Trophoblast cell (in vitro differentiated cells and primary cell): ENCODE data around the gene PEA15.

Source experiments
- DNase-seq, 2 donors: peaks; one replicate each; pipeline ENCODE4 v3.0.0-alpha.2; 2016
- H2AFZ ChIP-seq: 2 replicates; pipeline ENCODE4 v1.6.1; 2013; ENCODE audit warnings: low read length, moderate library complexity, mild to moderate bottlenecking; ENCODE audit not compliant: insufficient read depth, poor library complexity
- H2AK5ac ChIP-seq: 2 replicates; pipeline ENCODE4 v1.6.1; 2013; ENCODE audit warnings: mild to moderate bottlenecking, low read length
- H2BK120ac ChIP-seq: 2 replicates; pipeline ENCODE4 v1.6.1; 2013; ENCODE audit warnings: low read length, mild to moderate bottlenecking, moderate library complexity; ENCODE audit not compliant: insufficient read depth, poor library complexity
- H2BK12ac ChIP-seq: 2 replicates; pipeline ENCODE4 v1.6.1; 2013; ENCODE audit warnings: mild to moderate bottlenecking, low read length, moderate library complexity
- H2BK5ac ChIP-seq: 2 replicates; pipeline ENCODE4 v1.6.1; 2013; ENCODE audit warnings: low read length, low read depth, moderate library complexity, mild to moderate bottlenecking; ENCODE audit not compliant: poor library complexity
- H3K14ac ChIP-seq: 2 replicates; pipeline ENCODE4 v1.6.1; 2013; ENCODE audit warnings: mild to moderate bottlenecking, low read length
- H3K18ac ChIP-seq: 2 replicates; pipeline ENCODE4 v1.6.1; 2013; ENCODE audit warnings: mild to moderate bottlenecking, low read length
- H3K23ac ChIP-seq: 2 replicates; pipeline ENCODE4 v1.6.1; 2013; ENCODE audit warnings: low read length
- H3K27ac ChIP-seq: 2 replicates; pipeline ENCODE4 v1.5.1; 2013; ENCODE audit warnings: low read depth, mild to moderate bottlenecking, inconsistent platforms, low read length, moderate library complexity
- H3K27me3 ChIP-seq: 2 replicates; pipeline ENCODE4 v1.6.1; 2013; ENCODE audit warnings: inconsistent platforms, mild to moderate bottlenecking, low read length, moderate library complexity; ENCODE audit not compliant: insufficient read depth
- H3K36me3 ChIP-seq, 2 experiments: 1 replicate in 1 of 2; 2 replicates in 1 of 2; pipeline ENCODE4 v1.6.1; 2013; ENCODE audit warnings: low read length in 2 of 2, mild to moderate bottlenecking in 2 of 2, moderate library complexity in 1 of 2; ENCODE audit not compliant: insufficient read depth in 2 of 2, control insufficient read depth in 1 of 2
- H3K4ac ChIP-seq: 2 replicates; pipeline ENCODE4 v1.6.1; 2013; ENCODE audit warnings: low read depth, mild to moderate bottlenecking, low read length, moderate library complexity
- H3K4me1 ChIP-seq, 2 experiments: 1 replicate in 1 of 2; 2 replicates in 1 of 2; pipeline ENCODE4 v1.6.1; 2013; ENCODE audit warnings: low read length in 2 of 2, mild to moderate bottlenecking in 2 of 2, moderate library complexity in 1 of 2; ENCODE audit not compliant: insufficient read depth in 2 of 2, control insufficient read depth in 1 of 2
- H3K4me2 ChIP-seq: 2 replicates; pipeline ENCODE4 v1.6.1; 2013; ENCODE audit warnings: inconsistent platforms, mild to moderate bottlenecking, low read length, moderate library complexity
- H3K4me3 ChIP-seq: 2 replicates; pipeline ENCODE4 v1.5.1; 2013; ENCODE audit warnings: mild to moderate bottlenecking, low read depth, low read length, inconsistent platforms
- H3K79me1 ChIP-seq: one replicate; pipeline ENCODE4 v1.6.1; 2013; ENCODE audit warnings: low read length
- H3K79me2 ChIP-seq: 2 replicates; pipeline ENCODE4 v1.6.1; 2013; ENCODE audit warnings: low read length, mild to moderate bottlenecking; ENCODE audit not compliant: control insufficient read depth, insufficient read depth, poor library complexity
- H3K9ac ChIP-seq: 2 replicates; pipeline ENCODE4 v1.6.1; 2013; ENCODE audit warnings: mild to moderate bottlenecking, low read length
- H3K9me3 ChIP-seq: 2 replicates; pipeline ENCODE4 v1.6.1; 2013; ENCODE audit warnings: low read depth, mild to moderate bottlenecking, control low read depth, inconsistent platforms, low read length; ENCODE audit not compliant: insufficient read depth
- H4K12ac ChIP-seq: 2 replicates; pipeline ENCODE4 v1.6.1; 2013; ENCODE audit warnings: low read depth, mild to moderate bottlenecking, low read length, moderate library complexity
- H4K8ac ChIP-seq: 2 replicates; pipeline ENCODE4 v1.6.1; 2013; ENCODE audit warnings: low read depth, mild to moderate bottlenecking, low read length, moderate library complexity
- H4K91ac ChIP-seq: one replicate; pipeline ENCODE4 v1.6.1; 2013; ENCODE audit warnings: low read depth, mild to moderate bottlenecking, low read length, moderate library complexity
- WGBS: extraction: QIAGEN DNeasy Blood & Tissue Kit; methylation state at CpG from one replicate; pipeline ENCODE4 v1.1.7; 2013; ENCODE audit warnings: missing lambda C conversion rate; ENCODE audit not compliant: insufficient read length, insufficient coverage; ENCODE audit errors: extremely low coverage; 5-methylcytosine and 5-hydroxymethylcytosine counted together

PEA15 gene

GRCh38 chr1:160158534-160158933 is 46.6 kb upstream of the PEA15 start:
- H3K79me2 ChIP-seq = no peaks in the 10 kb centered on the region
- H3K27me3 ChIP-seq = no peaks in the 10 kb centered on the region
- WGBS = no CpG with 5 or more reads among the region's 4 CpGs

DNA sequence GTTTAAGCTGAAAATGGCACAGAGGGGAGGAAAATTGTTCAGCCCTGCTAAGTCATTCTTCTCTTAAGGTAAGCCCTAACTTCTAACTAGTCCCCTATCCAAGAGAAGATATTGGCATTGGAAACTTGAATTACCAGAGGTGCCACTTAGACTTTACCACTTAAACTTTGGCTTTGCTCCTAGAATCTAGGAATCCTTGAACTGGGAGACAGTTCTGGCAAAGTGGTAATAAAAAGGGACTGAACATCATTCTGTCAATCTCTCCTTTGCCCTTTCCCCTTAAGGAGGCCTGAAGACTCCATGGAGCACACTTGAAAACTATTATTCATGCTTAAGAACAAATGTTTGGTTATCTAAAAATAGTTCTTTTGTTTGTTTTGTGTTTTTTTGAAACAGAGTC is 45.3 kb upstream of the PEA15 start:
- Histone ChIP-seq H2AK5ac (no peak overlapping the region), H3K9ac (no peak overlapping the region), H3K18ac (no peak overlapping the region), H2BK120ac (no peak overlapping the region), H4K8ac (no peak overlapping the region), H3K4ac (no peak overlapping the region), H3K79me1 (no peaks in the 10 kb centered on the region), H3K4me3 (no peak overlapping the region), H3K23ac (no peak overlapping the region), H2BK5ac (no peak overlapping the region), H2BK12ac (no peak overlapping the region), H4K91ac (no peak overlapping the region), H3K27me3 (no peaks in the 10 kb centered on the region), H3K14ac (no peak overlapping the region), H3K36me3 (no peaks in the 10 kb centered on the region), H3K79me2 (no peaks in the 10 kb centered on the region), H2AFZ (no peak overlapping the region), H4K12ac (no peak overlapping the region), H3K27ac (no peak overlapping the region), H3K9me3 (no peaks in the 10 kb centered on the region), H3K4me1 (no peaks in the 10 kb centered on the region), H3K4me2 (no peak overlapping the region)
- no peak for DNase-seq

More at GRCh38 chr1:160158534-160158933, 46.6 kb upstream of the PEA15 start:
- Histone ChIP-seq H3K4me3 (no peak overlapping the region), H2BK120ac (no peak overlapping the region), H3K4me1 (no peaks in the 10 kb centered on the region), H2AFZ (no peak overlapping the region), H3K79me1 (no peaks in the 10 kb centered on the region), H2BK5ac (no peak overlapping the region), H3K36me3 (no peaks in the 10 kb centered on the region), H4K8ac (no peak overlapping the region), H2BK12ac (no peak overlapping the region), H3K14ac (no peak overlapping the region), H2AK5ac (no peak overlapping the region), H4K91ac (no peak overlapping the region), H3K9me3 (no peaks in the 10 kb centered on the region), H3K4ac (no peak overlapping the region), H4K12ac (no peak overlapping the region), H3K23ac (no peak overlapping the region), H3K4me2 (no peak overlapping the region), H3K18ac (no peak overlapping the region), H3K27ac (no peak overlapping the region), H3K9ac (no peak overlapping the region)
- no peak for DNase-seq

DNA sequence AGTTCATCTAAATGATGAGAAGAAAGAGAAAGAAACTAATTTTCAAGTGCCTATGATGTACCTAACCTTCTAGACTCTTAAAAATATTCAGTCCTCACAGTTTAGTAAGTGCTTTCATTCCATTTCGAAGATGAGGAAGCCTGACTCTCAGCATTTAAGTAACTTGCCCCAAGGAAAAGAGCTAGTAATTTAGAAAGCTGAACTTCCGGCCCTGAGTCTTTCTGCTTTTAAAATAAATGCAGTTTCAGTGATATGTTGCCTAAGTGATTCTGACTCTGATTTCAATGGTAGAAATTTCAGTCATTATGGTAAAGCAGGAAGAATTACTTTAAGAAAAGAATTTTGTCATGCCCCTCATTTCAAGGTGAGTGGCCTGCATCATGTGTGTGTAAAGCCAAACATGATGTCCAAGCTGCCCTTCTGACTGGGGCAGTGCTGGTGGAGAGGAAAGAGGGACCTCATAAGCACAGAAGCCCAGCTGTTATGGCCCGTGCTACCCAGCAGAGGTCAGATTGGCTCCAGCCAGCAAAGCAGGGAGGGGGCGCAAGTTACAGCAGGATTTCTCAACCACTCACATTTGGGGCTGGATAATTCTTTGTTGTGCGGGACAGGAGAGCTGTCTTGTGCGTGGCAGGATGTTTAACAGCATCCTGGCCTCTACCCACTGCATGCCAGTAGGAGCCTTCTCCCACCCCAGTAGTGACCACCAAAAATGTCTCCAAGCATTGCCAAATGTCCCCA is 43.0 kb upstream of the PEA15 start:
- H3K27me3 ChIP-seq = no peaks in the 10 kb centered on the region
- H3K4me2 ChIP-seq = no peak overlapping the region
- no peak overlapping the region for H3K4ac ChIP-seq
- H3K36me3 ChIP-seq = no peaks in the 10 kb centered on the region
- H3K27ac ChIP-seq = no peak overlapping the region
- DNase-seq = peak in 1 of 2 donors; percentile 64
- H4K91ac ChIP-seq = no peak overlapping the region
- no peak overlapping the region for H2BK120ac ChIP-seq
- H3K9me3 ChIP-seq = no peaks in the 10 kb centered on the region
- no peak overlapping the region for H4K8ac ChIP-seq
- no peaks in the 10 kb centered on the region for H3K79me1 ChIP-seq
- H2AFZ ChIP-seq = no peak overlapping the region
- no peak overlapping the region for H2AK5ac ChIP-seq
- no peak overlapping the region for H3K14ac ChIP-seq
- H3K18ac ChIP-seq = no peak overlapping the region
- H2BK12ac ChIP-seq = peak overlapping the region; percentile 15
- H3K4me1 ChIP-seq = no peaks in the 10 kb centered on the region
- H3K79me2 ChIP-seq = no peaks in the 10 kb centered on the region
- WGBS = no CpG with 5 or more reads among the region's 6 CpGs
- H3K23ac ChIP-seq = no peak overlapping the region
- H3K4me3 ChIP-seq = no peak overlapping the region
- no peak overlapping the region for H4K12ac ChIP-seq
- H2BK5ac ChIP-seq = no peak overlapping the region
- H3K9ac ChIP-seq = no peak overlapping the region

DNA sequence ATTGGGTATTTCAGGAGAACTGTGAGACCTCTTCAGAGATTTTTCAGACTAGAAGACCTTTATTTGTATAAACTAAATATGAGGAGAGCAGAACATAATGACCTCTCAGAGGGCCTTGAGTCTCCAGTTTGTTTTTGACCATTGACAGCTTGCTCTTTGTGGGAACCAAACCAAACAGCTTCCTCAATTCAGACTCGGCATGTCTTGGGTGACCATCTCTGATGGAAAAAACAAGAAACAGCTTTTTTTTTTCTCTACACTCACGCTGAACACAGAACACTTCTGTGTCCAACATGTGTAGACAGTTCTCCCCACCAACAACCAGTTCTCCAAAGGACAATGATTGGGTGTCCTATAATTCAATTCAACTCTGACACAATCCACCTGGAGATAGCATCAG is 42.3 kb upstream of the PEA15 start:
- Histone ChIP-seq H3K4me1 (no peaks in the 10 kb centered on the region), H3K9me3 (no peaks in the 10 kb centered on the region), H3K9ac (no peak overlapping the region), H3K4me3 (no peak overlapping the region), H3K18ac (no peak overlapping the region), H3K4ac (no peak overlapping the region), H2AFZ (no peak overlapping the region), H2AK5ac (no peak overlapping the region), H4K91ac (no peak overlapping the region), H3K27ac (no peak overlapping the region), H2BK5ac (no peak overlapping the region), H3K79me1 (no peaks in the 10 kb centered on the region), H3K14ac (no peak overlapping the region), H3K23ac (no peak overlapping the region), H3K4me2 (no peak overlapping the region), H3K27me3 (no peaks in the 10 kb centered on the region), H3K36me3 (no peaks in the 10 kb centered on the region), H4K8ac (no peak overlapping the region), H3K79me2 (no peaks in the 10 kb centered on the region), H2BK12ac (no peak overlapping the region), H2BK120ac (no peak overlapping the region), H4K12ac (no peak overlapping the region)
- WGBS = no CpG with 5 or more reads among the region's 2 CpGs
- no peak for DNase-seq
